Spleen (tissue), 7 donors: ENCODE measurements around the gene CIPC.

Source experiments
- CTCF ChIP-seq, 11 experiments: fragments of 200-600 bp in 7 of 11; fragments of 450-650 bp in 4 of 11; sonication (generic) in 4 of 11; IDR thresholded peaks in 8 of 11; conservative IDR thresholded peaks in 3 of 11; 1 replicate in 7 of 11; 2 replicates in 4 of 11; pipeline versions ENCODE4 v1.4.0 to v1.8.0; 2016 to 2021; ENCODE audit warnings: antibody characterized with exemption in 11 of 11, inconsistent platforms in 4 of 11, mild to moderate bottlenecking in 1 of 11
- POLR2A ChIP-seq, 3 donors: fragments of 450-650 bp; IDR thresholded peaks; one replicate each; pipeline ENCODE4 v1.5.1; 2017; ENCODE audit warnings: antibody characterized with exemption in 3 of 3, mild to moderate bottlenecking in 1 of 3
- POLR2AphosphoS5 ChIP-seq, 3 donors: sonication (generic); formaldehyde crosslinking; IDR thresholded peaks; one replicate each; pipeline ENCODE4 v1.5.1; 2017; ENCODE audit warnings: antibody characterized with exemption in 3 of 3
- donor health status: DM: no; HTN: no; CAD: no; lungs with moderate emphysema.
- donor health status: DM: no; HTN: no; CAD: no.
- donor health status: DM: no; HTN: no; CAD: no.

- no peak for TF ChIP-seq CTCF (IDR thresholded peaks at IDR 0.05 in 8 of 11, conservative IDR thresholded peaks at IDR 0.05 in 3 of 11)
- TF ChIP-seq POLR2A (IDR thresholded peaks at IDR 0.05) = no peak
- no peak for TF ChIP-seq POLR2AphosphoS5 (IDR thresholded peaks at IDR 0.05)
These were observed 50.6 kb downstream of the CIPC start for GRCh38 chr14:77148510-77149231.
